ENCODE measurements around the gene ZSWIM7. TPM values are rescaled to one million over a fixed set of nuclear protein-coding genes. Genes with fewer than 3 reads are reported as not detected.
"Not testable (repeated sequence)": the region's sequence is repeated elsewhere in the genome, so short reads cannot be mapped to it uniquely, and the experiment has no call there.

Gene ZSWIM7
- total RNA-seq, 1 experiment from 2014 or later, result 16.2 TPM

- peak; percentile 20 for DNase-seq (ENCODE audit: low read depth)
These were observed 697 bp upstream of the ZSWIM7 start for GRCh38 chr17:15999974-16000827.

- DNase-seq (ENCODE audit: low read depth), result no peak
These were observed 1.4 kb downstream of the ZSWIM7 start for GRCh38 chr17:15998031-15998562.

GRCh38 chr17:15996322-15996721 is 3.2 kb downstream of the ZSWIM7 start:
- no peak for DNase-seq (ENCODE audit: low read depth)

- DNase-seq (ENCODE audit: low read depth), result peak; percentile 56
These were observed 17.6 kb downstream of the ZSWIM7 start for GRCh38 chr17:15981646-15982580.

GRCh38 chr17:15981208-15981607 is 18.3 kb downstream of the ZSWIM7 start:
- DNase-seq (ENCODE audit: low read depth), result no peak

GRCh38 chr17:15979013-15979412 is 20.5 kb downstream of the ZSWIM7 start:
- not testable (repeated sequence) for DNase-seq (ENCODE audit: low read depth)

- DNase-seq (ENCODE audit: low read depth), result no peak
These were observed 20.9 kb downstream of the ZSWIM7 start for GRCh38 chr17:15978606-15979005.

GRCh38 chr17:15977894-15978293 is 21.6 kb downstream of the ZSWIM7 start:
- DNase-seq (ENCODE audit: low read depth), result no peak

GRCh38 chr17:15973834-15974233 is 25.7 kb downstream of the ZSWIM7 start:
- DNase-seq (ENCODE audit: low read depth), result no peak

- DNase-seq (ENCODE audit: low read depth), result no peak
These were observed 26.5 kb downstream of the ZSWIM7 start for GRCh38 chr17:15973016-15973415.

GRCh38 chr17:15972497-15972951 is 27.0 kb downstream of the ZSWIM7 start:
- no peak for DNase-seq (ENCODE audit: low read depth)

GRCh38 chr17:15971882-15972281 is 27.6 kb downstream of the ZSWIM7 start:
- no peak for DNase-seq (ENCODE audit: low read depth)

- DNase-seq (ENCODE audit: low read depth), result no peak
These were observed 28.3 kb downstream of the ZSWIM7 start for GRCh38 chr17:15971098-15971678.

GRCh38 chr17:15970500-15970899 is 29.0 kb downstream of the ZSWIM7 start:
- DNase-seq (ENCODE audit: low read depth), result no peak

- no peak for DNase-seq (ENCODE audit: low read depth)
These were observed 30.0 kb downstream of the ZSWIM7 start for GRCh38 chr17:15969463-15969862.

GRCh38 chr17:15967706-15968399 is 31.7 kb downstream of the ZSWIM7 start:
- DNase-seq (ENCODE audit: low read depth), result no peak

GRCh38 chr17:15966879-15967248 is 32.6 kb downstream of the ZSWIM7 start:
- DNase-seq (ENCODE audit: low read depth), result no peak

- DNase-seq (ENCODE audit: low read depth), result no peak
These were observed 33.2 kb downstream of the ZSWIM7 start for GRCh38 chr17:15966183-15966878.

- no peak for DNase-seq (ENCODE audit: low read depth)
These were observed 34.0 kb downstream of the ZSWIM7 start for GRCh38 chr17:15965528-15965927.

- peak; percentile 66 for DNase-seq (ENCODE audit: low read depth)
These were observed 35.8 kb downstream of the ZSWIM7 start for GRCh38 chr17:15963670-15964110.

Measured in LHCN-M2 (cell line).